A549 (cell line): ENCODE results near the gene GALNTL6. TPM values are rescaled to one million over a fixed set of nuclear protein-coding genes. Genes with fewer than 3 reads are reported as not detected.

Source experiments
- ATAC-seq, 2 experiments: fragments of 200-7000 bp in 1 of 2; fragments of >200 bp in 1 of 2; cut with Nextera tagmentation in 1 of 2; cut with Tn5 transposase in 1 of 2; 3 replicates each; pipeline versions ENCODE4 v1.8.0 to v1.9.1; 2018 to 2020; ENCODE audit warnings: mild to moderate bottlenecking in 1 of 2, moderate library complexity in 1 of 2
- CTCF ChIA-PET: fragments of 300-600 bp; sonication (Branson Sonifier 250); formaldehyde crosslinking; extraction: SDS; loops from one replicate; lab custom pipeline; 2021; ENCODE audit warnings: antibody characterized with exemption, inconsistent platforms; lab: Yijun Ruan, JAX
- POLR2A ChIA-PET: fragments of 350-600 bp; formaldehyde crosslinking; extraction: SDS; loops from one replicate; lab custom pipeline; 2021; ENCODE audit warnings: antibody characterized with exemption, inconsistent platforms; lab: Yijun Ruan, JAX
- DNase-seq, 2 experiments: peaks; one replicate each; pipeline versions ENCODE4 v3.0.0 to v3.0.0-alpha.2; 2011 to 2016; ENCODE audit warnings: low read depth in 1 of 2, low spot score in 1 of 2
- FAIRE-seq: peaks from 2 replicates; lab custom pipeline; 2011; peaks lifted over from hg19 to GRCh38; lab: Jason Lieb, UNC
- H3K27ac ChIP-seq, 2 experiments: fragments of >200 bp; sonication (Bioruptor Twin); formaldehyde crosslinking; 3 replicates each; pipeline ENCODE4 v1.5.1; 2016 to 2017
- H3K4me1 ChIP-seq: fragments of >200 bp; sonication (Bioruptor Twin); formaldehyde crosslinking; 3 replicates; pipeline ENCODE4 v1.6.1; 2016
- H3K4me2 ChIP-seq: fragments of >200 bp; sonication (Bioruptor Twin); formaldehyde crosslinking; 3 replicates; pipeline ENCODE4 v1.6.1; 2016
- H3K4me3 ChIP-seq: fragments of >200 bp; sonication (Bioruptor Twin); formaldehyde crosslinking; 3 replicates; pipeline ENCODE4 v1.5.1; 2016
- H3K9me3 ChIP-seq: fragments of >200 bp; sonication (Bioruptor Twin); formaldehyde crosslinking; 3 replicates; pipeline ENCODE4 v1.6.1; 2016
- CBX2 ChIP-seq: fragments of 200-600 bp; sonication (generic); IDR thresholded peaks from 2 replicates; pipeline ENCODE4 v1.6.1; 2016; ENCODE audit warnings: low read depth, mild to moderate bottlenecking, borderline replicate concordance
- CBX8 ChIP-seq: fragments of 200-600 bp; sonication (generic); IDR thresholded peaks from 2 replicates; pipeline ENCODE4 v1.6.1; 2016
- CEBPB ChIP-seq, 2 experiments: fragments of >200 bp in 1 of 2; sonication (Bioruptor Twin) in 1 of 2; formaldehyde crosslinking in 1 of 2; IDR thresholded peaks; 2 replicates each; pipeline ENCODE4 v1.6.1; 2012 to 2016
- EHF ChIP-seq: fragments of 250-450 bp; sonication (Bioruptor Pico); IDR thresholded peaks from 2 replicates; pipeline ENCODE4 v1.5.0; 2020; ENCODE audit warnings: mild to moderate bottlenecking
- ESRRA ChIP-seq: fragments of 150-350 bp; IDR thresholded peaks from 2 replicates; pipeline ENCODE4 v1.6.1; 2014; ENCODE audit warnings: mild to moderate bottlenecking, low read length, borderline replicate concordance
- FOSB ChIP-seq: fragments of 250-450 bp; sonication (Bioruptor Pico); IDR thresholded peaks from 2 replicates; pipeline ENCODE4 v1.5.0; 2020; ENCODE audit warnings: mild to moderate bottlenecking, moderate library complexity
- HEYL ChIP-seq: fragments of 250-450 bp; sonication (Bioruptor Pico); IDR thresholded peaks from 2 replicates; pipeline ENCODE4 v1.8.0; 2021; ENCODE audit warnings: mild to moderate bottlenecking, moderate library complexity
- HOXB13 ChIP-seq: fragments of 250-450 bp; sonication (Bioruptor Pico); IDR thresholded peaks from 2 replicates; pipeline ENCODE4 v1.5.0; 2020; ENCODE audit warnings: low read depth, mild to moderate bottlenecking, moderate library complexity
- JUN ChIP-seq, 2 experiments: fragments of >200 bp; sonication (Bioruptor Twin); formaldehyde crosslinking; IDR thresholded peaks; 2 replicates in 1 of 2; 3 replicates in 1 of 2; pipeline ENCODE4 v1.6.1; 2016 to 2017
- MYC ChIP-seq: IDR thresholded peaks from 2 replicates; pipeline ENCODE4 v1.6.1; 2012; ENCODE audit warnings: mild to moderate bottlenecking, inconsistent platforms, low read length, improper control_type of control experiment, borderline replicate concordance
- NFE2L2 ChIP-seq: fragments of 150-350 bp; conservative IDR thresholded peaks from 2 replicates; pipeline ENCODE4 v1.6.1; 2014; ENCODE audit warnings: low read length
- NPAS2 ChIP-seq: fragments of 250-450 bp; sonication (Bioruptor Pico); IDR thresholded peaks from 2 replicates; pipeline ENCODE4 v1.8.0; 2022; ENCODE audit warnings: mild to moderate bottlenecking, moderate library complexity, borderline replicate concordance
- NR3C1 ChIP-seq: fragments of >200 bp; sonication (Bioruptor Twin); formaldehyde crosslinking; IDR thresholded peaks from 3 replicates; pipeline ENCODE4 v1.6.1; 2017
- PHF8 ChIP-seq: fragments of 200-600 bp; sonication (generic); IDR thresholded peaks from 2 replicates; pipeline ENCODE4 v1.6.1; 2016; ENCODE audit warnings: low read depth, mild to moderate bottlenecking, antibody characterized with exemption, moderate library complexity, borderline replicate concordance
- POLR2AphosphoS2 ChIP-seq: conservative IDR thresholded peaks from 2 replicates; pipeline ENCODE4 v1.6.1; 2012; ENCODE audit warnings: low read length, improper control_type of control experiment, inconsistent platforms
- WGBS: methylation state at CpG from one replicate; pipeline ENCODE4 v1.1.6; 2017; ENCODE audit errors: missing lambda C conversion rate; 5-methylcytosine and 5-hydroxymethylcytosine counted together
- polyA minus RNA-seq: library from RNA; depleted of rRNA, polyadenylated mRNA; stranded (reverse); fragments of >200 nt; gene quantifications from 2 replicates; pipeline ENCODE4 v1.2.3, GENCODE V29; 2011; rRNA and poly(A)+ RNA removed
- polyA plus RNA-seq, 4 experiments: library from polyadenylated mRNA; depleted of rRNA in 3 of 4; stranded (reverse); fragments of >200 nt; fragmentation: RNase III in 1 of 4; extraction: RNeasy Plus Mini Kit Qiagen cat#74134 plus additional on column Dnase treatment in 1 of 4; gene quantifications; 2 replicates in 3 of 4; 3 replicates in 1 of 4; pipeline ENCODE4 v1.2.3, GENCODE V29; 2011 to 2017
- TF ChIP-seq, protein P1 (sequence below): IDR thresholded peaks from 2 replicates; pipeline ENCODE4 v1.6.1; 2012; ENCODE audit warnings: low read depth, borderline replicate concordance
- TF ChIP-seq, protein P2 (sequence below): IDR thresholded peaks from 2 replicates; pipeline ENCODE4 v1.6.1; 2012
- TF ChIP-seq, protein P3 (sequence below): fragments of >200 bp; sonication (Bioruptor Twin); formaldehyde crosslinking; IDR thresholded peaks from 2 replicates; pipeline ENCODE4 v1.6.1; 2016
- TF ChIP-seq, protein P4 (sequence below): fragments of >200 bp; sonication (Bioruptor Twin); formaldehyde crosslinking; IDR thresholded peaks from 3 replicates; pipeline ENCODE4 v1.6.1; 2016
- TF ChIP-seq, protein P5 (sequence below): fragments of >200 bp; sonication (Bioruptor Twin); formaldehyde crosslinking; IDR thresholded peaks from 3 replicates; pipeline ENCODE4 v1.5.1; 2016
- TF ChIP-seq, protein P6 (sequence below): fragments of 250-450 bp; sonication (Bioruptor Pico); IDR thresholded peaks from 2 replicates; pipeline ENCODE4 v1.5.0; 2020; ENCODE audit warnings: low read depth, mild to moderate bottlenecking, moderate library complexity

The GALNTL6 gene
- polyA plus RNA-seq (2011; rRNA removed) (0.38 and 0.49 TPM in 2 replicates), polyA plus RNA-seq (2017; fragmentation: RNase III; extraction: RNeasy Plus Mini Kit Qiagen cat#74134 plus additional on column Dnase treatment) (0.06 to 0.13 TPM (median 0.08 TPM) in 3 replicates), polyA minus RNA-seq (0.25 and 0.49 TPM in 2 replicates)
- polyA plus RNA-seq (2012; cell fraction: cytosol; rRNA removed) = 0.01 and 0.04 TPM in 2 replicates
- polyA plus RNA-seq (2012; cell fraction: nucleus; rRNA removed) = 0.07 TPM in 1 of 2 replicates, not detected in the other

DNA sequence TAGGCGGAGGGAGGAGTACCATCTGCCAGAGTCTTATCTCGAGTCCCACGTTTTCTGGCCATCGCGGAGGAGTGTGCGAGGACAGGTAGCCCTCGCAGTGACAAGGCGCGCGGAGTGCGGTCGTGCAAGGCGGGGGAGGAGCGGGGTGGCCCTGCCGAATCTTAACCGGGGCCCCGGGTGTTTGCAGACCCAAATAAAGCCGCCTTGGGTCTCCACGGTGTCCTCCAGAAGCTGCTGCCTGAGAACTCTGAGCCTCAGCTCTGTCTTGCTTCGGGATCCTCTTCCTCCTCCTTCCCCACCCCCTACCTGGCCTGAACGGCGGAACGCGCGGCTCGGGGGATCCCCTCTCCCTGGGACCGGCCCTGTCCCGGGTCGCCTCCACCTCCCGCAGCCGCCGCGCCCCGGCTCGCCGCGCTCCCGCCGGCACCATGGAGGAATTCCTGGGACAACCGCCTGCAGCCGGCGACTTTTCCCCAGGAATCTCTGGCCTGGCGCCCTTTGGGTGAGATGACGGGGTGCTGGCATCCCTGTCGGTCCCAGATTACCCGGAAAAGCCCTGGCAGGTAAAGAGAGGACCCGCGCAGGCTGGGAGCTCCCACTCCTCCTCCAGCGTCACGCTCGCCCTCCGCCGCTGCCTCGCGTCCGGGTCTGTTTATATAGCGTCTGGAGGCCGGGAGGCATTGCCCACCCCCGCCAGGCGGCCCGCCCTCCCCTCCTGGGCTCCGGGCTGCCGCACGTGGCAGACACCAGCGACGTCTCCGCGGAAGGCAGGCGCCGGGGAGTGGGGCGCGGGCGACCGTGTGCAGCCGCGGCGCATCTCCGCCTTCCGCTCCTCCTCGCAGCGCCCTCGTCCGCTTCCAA, at the start of gene GALNTL6:
Gene GALNTL6, plus strand, starts transcription at position 740 of the 861 bp plus-strand sequence.
- Histone ChIP-seq H3K9me3 (peaks cover 2% of the 10 kb centered on the region; the same call in 1 of the 3 replicates), H3K4me2 (peak within 1 kb of the TSS; percentile 94), H3K4me1 (peaks cover 9% of the 10 kb centered on the region; the same call in 1 of the 3 replicates), H3K4me3 (peak within 1 kb of the TSS; percentile 60), H3K27ac (peak within 1 kb of the TSS; percentile 35; a peak in 4 of 6 replicates)
- CTCF ChIA-PET = no interaction called here
- no peak for FAIRE-seq
- POLR2A ChIA-PET = no interaction called here
- peak; percentile 81 to 86 for ATAC-seq
- WGBS = 3% methylated on average over 11 of the region's 83 CpGs
- TF ChIP-seq, protein P1, sequence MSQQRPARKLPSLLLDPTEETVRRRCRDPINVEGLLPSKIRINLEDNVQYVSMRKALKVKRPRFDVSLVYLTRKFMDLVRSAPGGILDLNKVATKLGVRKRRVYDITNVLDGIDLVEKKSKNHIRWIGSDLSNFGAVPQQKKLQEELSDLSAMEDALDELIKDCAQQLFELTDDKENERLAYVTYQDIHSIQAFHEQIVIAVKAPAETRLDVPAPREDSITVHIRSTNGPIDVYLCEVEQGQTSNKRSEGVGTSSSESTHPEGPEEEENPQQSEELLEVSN = peak; percentile 75
- TF ChIP-seq, protein P2, sequence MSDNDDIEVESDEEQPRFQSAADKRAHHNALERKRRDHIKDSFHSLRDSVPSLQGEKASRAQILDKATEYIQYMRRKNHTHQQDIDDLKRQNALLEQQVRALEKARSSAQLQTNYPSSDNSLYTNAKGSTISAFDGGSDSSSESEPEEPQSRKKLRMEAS = peak; percentile 71
- no peak for TF ChIP-seq EHF (CRISPR knock-in tag)
- TF ChIP-seq NPAS2 (CRISPR knock-in tag) = no peak
- TF ChIP-seq, protein P3, sequence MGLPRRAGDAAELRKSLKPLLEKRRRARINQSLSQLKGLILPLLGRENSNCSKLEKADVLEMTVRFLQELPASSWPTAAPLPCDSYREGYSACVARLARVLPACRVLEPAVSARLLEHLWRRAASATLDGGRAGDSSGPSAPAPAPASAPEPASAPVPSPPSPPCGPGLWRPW = no peak
- TF ChIP-seq MYC = no peak
- no peak for TF ChIP-seq CBX2
- TF ChIP-seq HOXB13 (CRISPR knock-in tag) = no peak
- DNase-seq = peak in 1 of 2 experiments; percentile 8

DNA sequence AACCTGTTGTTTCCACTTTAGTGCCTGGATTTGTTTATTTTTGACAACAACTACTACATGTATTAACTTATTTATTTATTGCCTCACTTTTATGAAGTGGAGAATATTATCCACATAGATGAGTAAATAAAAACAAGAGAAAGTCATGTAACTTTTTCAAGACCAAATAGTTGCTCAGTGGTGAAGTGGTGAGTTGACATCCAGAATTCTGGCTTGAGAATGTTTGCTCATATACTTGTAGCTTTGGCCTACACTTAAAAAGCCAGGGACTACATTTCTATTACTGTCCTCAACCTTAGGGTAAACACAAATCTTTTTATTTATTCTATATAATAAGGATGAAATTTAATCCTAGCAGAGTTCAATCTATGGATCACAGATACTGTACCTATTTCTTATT, 47.7 kb upstream of the GALNTL6 start:
- DNase-seq = no peak
- H3K4me3 ChIP-seq = no peak overlapping the region
- ChIA-PET CTCF (no interaction called here), POLR2A (no interaction called here)
- TF ChIP-seq CEBPB (IDR thresholded peaks at IDR 0.05) (no peak), PHF8 (no peak), JUN (IDR thresholded peaks at IDR 0.05) (no peak), HEYL (CRISPR knock-in tag) (no peak), NR3C1 (no peak), CBX2 (no peak), POLR2AphosphoS2 (no peak), CBX8 (no peak), FOSB (CRISPR knock-in tag) (no peak), NFE2L2 (no peak), EHF (CRISPR knock-in tag) (no peak), ESRRA (no peak)
- TF ChIP-seq, protein P4, sequence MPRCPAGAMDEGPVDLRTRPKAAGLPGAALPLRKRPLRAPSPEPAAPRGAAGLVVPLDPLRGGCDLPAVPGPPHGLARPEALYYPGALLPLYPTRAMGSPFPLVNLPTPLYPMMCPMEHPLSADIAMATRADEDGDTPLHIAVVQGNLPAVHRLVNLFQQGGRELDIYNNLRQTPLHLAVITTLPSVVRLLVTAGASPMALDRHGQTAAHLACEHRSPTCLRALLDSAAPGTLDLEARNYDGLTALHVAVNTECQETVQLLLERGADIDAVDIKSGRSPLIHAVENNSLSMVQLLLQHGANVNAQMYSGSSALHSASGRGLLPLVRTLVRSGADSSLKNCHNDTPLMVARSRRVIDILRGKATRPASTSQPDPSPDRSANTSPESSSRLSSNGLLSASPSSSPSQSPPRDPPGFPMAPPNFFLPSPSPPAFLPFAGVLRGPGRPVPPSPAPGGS = no peak
- TF ChIP-seq, protein P5, sequence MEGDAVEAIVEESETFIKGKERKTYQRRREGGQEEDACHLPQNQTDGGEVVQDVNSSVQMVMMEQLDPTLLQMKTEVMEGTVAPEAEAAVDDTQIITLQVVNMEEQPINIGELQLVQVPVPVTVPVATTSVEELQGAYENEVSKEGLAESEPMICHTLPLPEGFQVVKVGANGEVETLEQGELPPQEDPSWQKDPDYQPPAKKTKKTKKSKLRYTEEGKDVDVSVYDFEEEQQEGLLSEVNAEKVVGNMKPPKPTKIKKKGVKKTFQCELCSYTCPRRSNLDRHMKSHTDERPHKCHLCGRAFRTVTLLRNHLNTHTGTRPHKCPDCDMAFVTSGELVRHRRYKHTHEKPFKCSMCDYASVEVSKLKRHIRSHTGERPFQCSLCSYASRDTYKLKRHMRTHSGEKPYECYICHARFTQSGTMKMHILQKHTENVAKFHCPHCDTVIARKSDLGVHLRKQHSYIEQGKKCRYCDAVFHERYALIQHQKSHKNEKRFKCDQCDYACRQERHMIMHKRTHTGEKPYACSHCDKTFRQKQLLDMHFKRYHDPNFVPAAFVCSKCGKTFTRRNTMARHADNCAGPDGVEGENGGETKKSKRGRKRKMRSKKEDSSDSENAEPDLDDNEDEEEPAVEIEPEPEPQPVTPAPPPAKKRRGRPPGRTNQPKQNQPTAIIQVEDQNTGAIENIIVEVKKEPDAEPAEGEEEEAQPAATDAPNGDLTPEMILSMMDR = no peak
- TF ChIP-seq, protein P6, sequence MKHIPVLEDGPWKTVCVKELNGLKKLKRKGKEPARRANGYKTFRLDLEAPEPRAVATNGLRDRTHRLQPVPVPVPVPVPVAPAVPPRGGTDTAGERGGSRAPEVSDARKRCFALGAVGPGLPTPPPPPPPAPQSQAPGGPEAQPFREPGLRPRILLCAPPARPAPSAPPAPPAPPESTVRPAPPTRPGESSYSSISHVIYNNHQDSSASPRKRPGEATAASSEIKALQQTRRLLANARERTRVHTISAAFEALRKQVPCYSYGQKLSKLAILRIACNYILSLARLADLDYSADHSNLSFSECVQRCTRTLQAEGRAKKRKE (CRISPR knock-in tag) = no peak
- H3K4me1 ChIP-seq = no peaks in the 10 kb centered on the region
- H3K9me3 ChIP-seq = no peaks in the 10 kb centered on the region
- ATAC-seq = no peak
- FAIRE-seq = no peak
- H3K27ac ChIP-seq = no peak overlapping the region
- no peak overlapping the region for H3K4me2 ChIP-seq
